HCT116 (cell line): Measurements from ENCODE around the gene AURKAIP1. TPM values are rescaled to one million over a fixed set of nuclear protein-coding genes. Genes with fewer than 3 reads are reported as not detected.

Experiments used
- ATAC-seq: fragments of 200-7000 bp; cut with Tn5 transposase; 2 replicates; pipeline ENCODE4 v1.9.1; 2020; ENCODE audit warnings: mild to moderate bottlenecking, moderate library complexity
- BruUV-seq: library from RNA; stranded (reverse); fragments of 400-500 nt; replicated peaks from 2 replicates; lab custom pipeline; 2021; lab: Mats Ljungman, UMichigan
- CTCF ChIA-PET: fragments of 300-600 bp; sonication (Branson Sonifier 250); formaldehyde crosslinking; loops from one replicate; lab custom pipeline; 2021; ENCODE audit warnings: antibody characterized with exemption; lab: Charles Lee
- POLR2A ChIA-PET: fragments of 300-600, 350-600 bp; sonication (Branson Sonifier 250); formaldehyde crosslinking; loops from one replicate; lab custom pipeline; 2021; ENCODE audit warnings: antibody characterized with exemption; lab: Charles Lee
- RAD21 ChIA-PET, 2 experiments: fragments of 300-600 bp; sonication (Branson Sonifier 250); formaldehyde crosslinking; loops; one replicate each; lab custom pipeline; 2023; ENCODE audit warnings: low total read pairs in 2 of 2; ENCODE audit not compliant: uncharacterized antibody in 2 of 2, unreplicated experiment in 2 of 2, low non-redundant PET in 1 of 2; lab: Charles Lee
- DNase-seq: peaks from one replicate; pipeline ENCODE4 v3.0.0-alpha.2; 2010; ENCODE audit warnings: low read depth, low spot score
- H2AFZ ChIP-seq: fragments of 200-600 bp; shearing (Covaris generic), sonication (generic); 2 replicates; pipeline ENCODE4 v1.6.1; 2017; ENCODE audit warnings: low read depth, mixed run types, mixed read lengths, antibody characterized with exemption, low read length; ENCODE audit not compliant: poor library complexity, severe bottlenecking
- H3K27ac ChIP-seq: 2 replicates; pipeline ENCODE4 v1.5.1; 2012; ENCODE audit warnings: low read depth, low read length
- H3K27me3 ChIP-seq: fragments of 200-600 bp; sonication (generic); 2 replicates; pipeline ENCODE4 v1.6.1; 2016; ENCODE audit warnings: mixed run types, low read length, mixed read lengths; ENCODE audit not compliant: insufficient read depth
- H3K36me3 ChIP-seq, 2 experiments: fragments of 200-500 bp in 1 of 2; fragments of 200-600 bp in 1 of 2; sonication (Bioruptor generic) in 1 of 2; sonication (generic) in 1 of 2; 2 replicates each; pipeline versions ENCODE4 v1.5.1 to v1.6.1; 2014 to 2016; ENCODE audit warnings: low read length in 2 of 2, inconsistent platforms in 1 of 2, mixed read lengths in 1 of 2, mixed run types in 1 of 2; ENCODE audit not compliant: insufficient read depth in 2 of 2, control insufficient read depth in 1 of 2
- H3K4me1 ChIP-seq, 2 experiments: fragments of 200-600 bp in 1 of 2; sonication (generic) in 1 of 2; 2 replicates each; pipeline versions ENCODE4 v1.5.1 to v1.6.1; 2012 to 2017; ENCODE audit warnings: low read length in 2 of 2, inconsistent platforms in 1 of 2, mild to moderate bottlenecking in 1 of 2, mixed read lengths in 1 of 2, mixed run types in 1 of 2, moderate library complexity in 1 of 2; ENCODE audit not compliant: insufficient read depth in 2 of 2, control insufficient read depth in 1 of 2
- H3K4me2 ChIP-seq: fragments of 200-600 bp; sonication (generic); 2 replicates; pipeline ENCODE4 v1.6.1; 2017; ENCODE audit warnings: mixed run types, low read length, mixed read lengths
- H3K4me3 ChIP-seq, 2 experiments: fragments of 200-600 bp in 1 of 2; sonication (generic) in 1 of 2; replicated peaks in 1 of 2; 2 replicates each; pipeline ENCODE4 v1.5.1; 2011 to 2016; ENCODE audit warnings: low read length in 2 of 2, control low read depth in 1 of 2, low read depth in 1 of 2, mild to moderate bottlenecking in 1 of 2, mixed read lengths in 1 of 2, mixed run types in 1 of 2
- H3K79me2 ChIP-seq: fragments of 200-600 bp; sonication (generic); 2 replicates; pipeline ENCODE4 v1.6.1; 2017; ENCODE audit warnings: mild to moderate bottlenecking, mixed run types, low read length, moderate library complexity, mixed read lengths; ENCODE audit not compliant: insufficient read depth
- H3K9ac ChIP-seq: fragments of 200-600 bp; sonication (generic); 2 replicates; pipeline ENCODE4 v1.6.1; 2016; ENCODE audit warnings: low read length, mixed read lengths
- H3K9me2 ChIP-seq: fragments of 200-600 bp; sonication (generic), shearing (Covaris generic); 2 replicates; pipeline ENCODE4 v1.6.1; 2017; ENCODE audit warnings: mixed run types, mild to moderate bottlenecking, moderate library complexity; ENCODE audit not compliant: insufficient read depth
- H3K9me3 ChIP-seq, 2 experiments: fragments of 200-500 bp in 1 of 2; fragments of 200-600 bp in 1 of 2; sonication (Bioruptor generic) in 1 of 2; sonication (generic) in 1 of 2; 2 replicates each; pipeline ENCODE4 v1.6.1; 2014 to 2017; ENCODE audit warnings: low read length in 2 of 2, mixed read lengths in 2 of 2, inconsistent platforms in 1 of 2, low read depth in 1 of 2, mild to moderate bottlenecking in 1 of 2, mixed run types in 1 of 2, moderate library complexity in 1 of 2; ENCODE audit not compliant: control insufficient read depth in 1 of 2, insufficient read depth in 1 of 2
- H4K20me1 ChIP-seq: fragments of 200-600 bp; sonication (generic), shearing (Covaris generic); 2 replicates; pipeline ENCODE4 v1.6.1; 2017; ENCODE audit warnings: mixed run types, mild to moderate bottlenecking, moderate library complexity; ENCODE audit not compliant: insufficient read depth
- EGR1 ChIP-seq: IDR thresholded peaks from 2 replicates; pipeline ENCODE4 v1.6.1; 2012; ENCODE audit warnings: low read depth
- POLR2A ChIP-seq: IDR thresholded peaks from 2 replicates; pipeline ENCODE4 v1.7.0; 2011; ENCODE audit warnings: borderline replicate concordance; ENCODE audit not compliant: insufficient read depth, insufficient read length; ENCODE audit errors: extremely low read depth
- TCF7L2 ChIP-seq: IDR thresholded peaks from 2 replicates; pipeline ENCODE4 v1.7.0; 2011; ENCODE audit warnings: borderline replicate concordance, inconsistent platforms; ENCODE audit not compliant: insufficient read depth, insufficient read length; ENCODE audit errors: extremely low read depth
- YY1 ChIP-seq: IDR thresholded peaks from 2 replicates; pipeline ENCODE4 v1.6.1; 2011; ENCODE audit warnings: low read length, low read depth, moderate library complexity, mild to moderate bottlenecking; ENCODE audit not compliant: insufficient replicate concordance; ENCODE audit errors: extremely low read depth
- intact Hi-C: fragments of 100-400 bp; cut with micrococcal nuclease; formaldehyde crosslinking; loops from 2 replicates; pipeline ENCODE4 v1.10.0; 2022
- total RNA-seq: library from RNA; stranded (reverse); gene quantifications from one replicate; pipeline ENCODE4 v1.2.1, GENCODE V29; 2021; ENCODE audit not compliant: unreplicated experiment
- TF ChIP-seq, protein P1 (sequence below), 3 experiments: fragments of 200-600 bp in 1 of 3; sonication (generic) in 1 of 3; IDR thresholded peaks in 2 of 3; conservative IDR thresholded peaks in 1 of 3; 2 replicates each; pipeline ENCODE4 v1.5.1; 2012 to 2017; ENCODE audit warnings: low read depth in 2 of 3, low read length in 2 of 3, antibody characterized with exemption in 1 of 3, borderline replicate concordance in 1 of 3, control low read depth in 1 of 3, mild to moderate bottlenecking in 1 of 3, mixed read lengths in 1 of 3, mixed run types in 1 of 3, moderate library complexity in 1 of 3; ENCODE audit not compliant: insufficient read depth in 1 of 3

The AURKAIP1 gene
- total RNA-seq, 1 experiment from 2014 or later = 200 TPM

DNA sequence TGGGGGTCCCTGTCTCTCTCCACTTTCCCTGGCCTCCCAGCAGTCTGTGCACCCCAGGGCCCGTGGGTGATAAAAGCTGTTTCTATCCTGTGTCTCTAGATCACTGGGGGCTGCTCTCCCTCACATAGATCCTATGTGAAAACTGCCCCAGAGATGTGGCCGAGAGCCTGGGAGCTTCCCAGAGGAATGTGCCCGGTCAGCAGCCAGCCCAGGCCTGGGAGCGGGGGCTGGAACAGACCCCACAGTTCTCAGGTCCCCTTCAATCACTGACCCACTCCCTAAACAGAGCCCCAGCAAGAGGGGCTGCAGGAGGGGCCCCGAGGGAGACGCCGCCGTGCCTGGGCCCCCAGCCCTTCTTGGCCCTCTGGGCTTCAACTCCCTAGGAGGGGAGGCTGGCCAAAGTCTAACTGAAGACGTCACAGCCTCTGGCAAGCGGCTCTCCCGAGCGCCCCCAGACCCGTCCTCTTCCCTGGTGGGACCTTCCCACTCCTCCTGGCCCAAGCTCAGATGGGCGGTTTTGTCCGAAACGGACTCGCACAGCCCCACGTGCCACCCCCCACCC lies 17.1 kb downstream of the AURKAIP1 start:
- Histone ChIP-seq H4K20me1 (no peaks in the 10 kb centered on the region), H3K4me1 (peaks cover 26 to 61% of the 10 kb centered on the region in 2 experiments), H3K79me2 (no peaks in the 10 kb centered on the region), H3K4me3 (no peak overlapping the region), H2AFZ (no peak overlapping the region), H3K9ac (no peak overlapping the region), H3K9me3 (no peaks in the 10 kb centered on the region), H3K27ac (no peak overlapping the region), H3K27me3 (no peaks in the 10 kb centered on the region), H3K9me2 (no peaks in the 10 kb centered on the region), H3K36me3 (no peaks in the 10 kb centered on the region), H3K4me2 (no peak overlapping the region)
- DNase-seq = no peak
- CTCF ChIA-PET = no interaction called here
- TF ChIP-seq YY1 (no peak), POLR2A (no peak), EGR1 (no peak)
- TF ChIP-seq, protein P1, sequence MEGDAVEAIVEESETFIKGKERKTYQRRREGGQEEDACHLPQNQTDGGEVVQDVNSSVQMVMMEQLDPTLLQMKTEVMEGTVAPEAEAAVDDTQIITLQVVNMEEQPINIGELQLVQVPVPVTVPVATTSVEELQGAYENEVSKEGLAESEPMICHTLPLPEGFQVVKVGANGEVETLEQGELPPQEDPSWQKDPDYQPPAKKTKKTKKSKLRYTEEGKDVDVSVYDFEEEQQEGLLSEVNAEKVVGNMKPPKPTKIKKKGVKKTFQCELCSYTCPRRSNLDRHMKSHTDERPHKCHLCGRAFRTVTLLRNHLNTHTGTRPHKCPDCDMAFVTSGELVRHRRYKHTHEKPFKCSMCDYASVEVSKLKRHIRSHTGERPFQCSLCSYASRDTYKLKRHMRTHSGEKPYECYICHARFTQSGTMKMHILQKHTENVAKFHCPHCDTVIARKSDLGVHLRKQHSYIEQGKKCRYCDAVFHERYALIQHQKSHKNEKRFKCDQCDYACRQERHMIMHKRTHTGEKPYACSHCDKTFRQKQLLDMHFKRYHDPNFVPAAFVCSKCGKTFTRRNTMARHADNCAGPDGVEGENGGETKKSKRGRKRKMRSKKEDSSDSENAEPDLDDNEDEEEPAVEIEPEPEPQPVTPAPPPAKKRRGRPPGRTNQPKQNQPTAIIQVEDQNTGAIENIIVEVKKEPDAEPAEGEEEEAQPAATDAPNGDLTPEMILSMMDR (IDR thresholded peaks at IDR 0.05 in 2 of 3, conservative IDR thresholded peaks at IDR 0.05 in 1 of 3; ENCODE audit: borderline replicate concordance in 1 of 3, insufficient read depth in 1 of 3, low read depth in 2 of 3, low read length in 2 of 3) = no peak
- POLR2A ChIA-PET = no interaction called here
- RAD21 ChIA-PET = no interaction called here
- no peak for ATAC-seq
- intact Hi-C loops = no loop called here
- no TSS peak for BruUV-seq

- Histone ChIP-seq H3K9me2 (no peaks in the 10 kb centered on the region), H2AFZ (no peak overlapping the region), H3K4me3 (no peak overlapping the region), H3K27me3 (no peaks in the 10 kb centered on the region), H3K9ac (no peak overlapping the region), H4K20me1 (no peaks in the 10 kb centered on the region), H3K4me2 (no peak overlapping the region), H3K36me3 (no peaks in the 10 kb centered on the region), H3K27ac (no peak overlapping the region), H3K9me3 (no peaks in the 10 kb centered on the region), H3K79me2 (no peaks in the 10 kb centered on the region), H3K4me1 (peaks cover 26 to 67% of the 10 kb centered on the region in 2 experiments)
- BruUV-seq = no TSS peak
- DNase-seq = no peak
- ChIA-PET CTCF (no interaction called here), RAD21 (no interaction called here), POLR2A (no interaction called here)
- intact Hi-C loops = no loop called here
- ATAC-seq = no peak
- TF ChIP-seq TCF7L2 = no peak
Measured at GRCh38 chr1:1356796-1357401, 18.1 kb downstream of the AURKAIP1 start.
